Adrenal gland (tissue), 12 donors: ENCODE data around the gene PGP. TPM values are rescaled to one million over a fixed set of nuclear protein-coding genes. Genes with fewer than 3 reads are reported as not detected.

ENCODE experiments used
- DNase-seq, 7 donors: peaks; one replicate each; pipeline ENCODE4 v3.0.0-alpha.2; 2019 to 2020
- H3K27ac ChIP-seq, 5 donors: fragments of 200-600 bp; sonication (generic) in 4 of 5; 1 replicate in 3 of 5; 2 replicates in 2 of 5; pipeline versions ENCODE4 v1.5.1 to v1.8.0; 2016 to 2020; ENCODE audit warnings: mild to moderate bottlenecking in 1 of 5
- H3K27me3 ChIP-seq: fragments of 200-600 bp; 2 replicates; pipeline ENCODE4 v1.8.0; 2021
- H3K36me3 ChIP-seq, 2 donors: fragments of 200-600 bp; replicated peaks in 1 of 2; 1 replicate in 1 of 2; 2 replicates in 1 of 2; pipeline versions ENCODE4 v1.5.1 to v1.8.0; 2018 to 2022
- H3K4me1 ChIP-seq, 2 donors: fragments of 200-600 bp; replicated peaks in 1 of 2; 1 replicate in 1 of 2; 2 replicates in 1 of 2; pipeline versions ENCODE4 v1.5.1 to v1.8.0; 2018 to 2021
- H3K4me3 ChIP-seq, 4 donors: fragments of 200-600 bp; sonication (generic) in 3 of 4; one replicate each; pipeline ENCODE4 v1.5.1; 2016 to 2018
- H3K9me3 ChIP-seq, 3 donors: fragments of 200-600 bp; sonication (generic) in 1 of 3; replicated peaks in 1 of 3; 1 replicate in 2 of 3; 2 replicates in 1 of 3; pipeline versions ENCODE4 v1.5.1 to v1.8.0; 2016 to 2021
- POLR2A ChIP-seq, 2 donors: fragments of 450-650 bp; IDR thresholded peaks; one replicate each; pipeline ENCODE4 v1.6.1; 2017; ENCODE audit warnings: antibody characterized with exemption in 2 of 2, mild to moderate bottlenecking in 2 of 2, moderate library complexity in 1 of 2
- WGBS, 4 donors: extraction: QIAGEN DNeasy Blood & Tissue Kit in 2 of 4; methylation state at CpG; one replicate each; pipeline versions ENCODE4 v1.1.5 to v1.1.7; 2013 to 2017; 5-methylcytosine and 5-hydroxymethylcytosine counted together
- intact Hi-C, 2 donors: fragments of 100-400 bp; cut with DNase I; formaldehyde crosslinking; loops; one replicate each; pipeline versions ENCODE4 v1.14.1 to v1.15.0; 2022 to 2023
- polyA plus RNA-seq, 3 donors: library from polyadenylated mRNA; stranded (reverse); fragments of 200-250 nt in 2 of 3; fragments of 350-450 nt in 1 of 3; fragmentation: Illumina TruSeq in 1 of 3; extraction: RNeasy Lipid Tissue Mini Kit (QIAGEN cat#74804) in 1 of 3; gene quantifications; one replicate each; pipeline ENCODE4 v1.2.3, GENCODE V29; 2013 to 2014
- total RNA-seq, 9 donors: library from RNA; depleted of rRNA in 4 of 9; stranded (reverse); fragments of >200 nt in 4 of 9; fragments of 120-200 nt in 1 of 9; fragmentation: NEBNext Ultra II Directional in 1 of 9; extraction: Animal tissue kit (Norgen Biotek cat#: 25700) in 1 of 9; gene quantifications; one replicate each; pipeline versions ENCODE4 v1.1.0 to v1.2.4, GENCODE V29; 2013 to 2023
- TF ChIP-seq, protein P1 (sequence below), 6 experiments: fragments of 450-650 bp in 4 of 6; fragments of 200-600 bp in 2 of 6; sonication (generic) in 1 of 6; IDR thresholded peaks; 1 replicate in 5 of 6; 2 replicates in 1 of 6; pipeline versions ENCODE4 v1.5.1 to v1.8.0; 2016 to 2021; ENCODE audit warnings: antibody characterized with exemption in 6 of 6, mild to moderate bottlenecking in 2 of 6, moderate library complexity in 1 of 6
- donor health status: healthy with polysubstance abuse.
- donor health status: Bipolar disorder and iron deficiency.
- donor health status: DM: yes; HTN: yes; CAD: no.
- donor health status: DM: no; HTN: no; CAD: no.
- donor health status: DM: no; HTN: no; CAD: no.
- donor health status: DM: yes; HTN: yes; CAD: no.

The PGP gene
- total and polyA plus RNA-seq, 12 donors, result 8.3 to 24.1 (median 13.6) TPM

DNA sequence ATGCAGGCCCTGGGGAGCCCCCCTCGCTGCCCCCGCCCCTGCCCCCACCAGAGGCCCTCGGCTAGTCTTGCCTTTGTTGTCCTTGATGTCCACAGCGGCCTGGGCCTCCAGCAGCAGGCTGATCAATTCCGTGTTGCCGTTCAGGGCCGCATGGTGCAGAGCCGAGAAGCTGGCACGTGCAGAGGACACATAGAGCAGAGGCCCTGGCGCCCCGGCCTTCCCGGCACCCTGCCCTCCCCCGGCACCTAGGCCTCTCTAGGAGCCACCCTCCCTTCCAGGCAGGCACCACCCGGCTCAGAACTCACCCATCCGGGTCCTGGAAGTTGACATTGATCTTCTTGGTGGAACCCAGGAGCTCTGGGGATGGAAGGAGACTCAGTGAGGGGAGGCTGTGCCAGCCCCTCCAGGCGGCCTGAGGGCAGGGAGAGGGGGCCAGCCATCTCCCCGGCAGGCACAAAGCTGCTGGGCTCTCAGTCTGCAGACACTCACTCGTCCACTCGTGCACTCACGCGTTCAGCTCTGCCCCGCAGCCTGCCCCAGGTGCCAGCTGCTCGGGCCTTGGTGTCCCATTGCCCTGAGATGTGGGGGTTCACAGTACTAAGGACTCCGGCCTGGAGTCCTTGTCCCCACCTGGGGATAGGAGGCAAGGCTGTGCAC, 24.5 kb downstream of the PGP start:
- no peaks in the 10 kb centered on the region for H3K36me3 ChIP-seq
- no peak for DNase-seq
- H3K27me3 ChIP-seq, result peaks cover 5% of the 10 kb centered on the region
- H3K4me3 ChIP-seq, result no peak overlapping the region
- TF ChIP-seq, protein P1, sequence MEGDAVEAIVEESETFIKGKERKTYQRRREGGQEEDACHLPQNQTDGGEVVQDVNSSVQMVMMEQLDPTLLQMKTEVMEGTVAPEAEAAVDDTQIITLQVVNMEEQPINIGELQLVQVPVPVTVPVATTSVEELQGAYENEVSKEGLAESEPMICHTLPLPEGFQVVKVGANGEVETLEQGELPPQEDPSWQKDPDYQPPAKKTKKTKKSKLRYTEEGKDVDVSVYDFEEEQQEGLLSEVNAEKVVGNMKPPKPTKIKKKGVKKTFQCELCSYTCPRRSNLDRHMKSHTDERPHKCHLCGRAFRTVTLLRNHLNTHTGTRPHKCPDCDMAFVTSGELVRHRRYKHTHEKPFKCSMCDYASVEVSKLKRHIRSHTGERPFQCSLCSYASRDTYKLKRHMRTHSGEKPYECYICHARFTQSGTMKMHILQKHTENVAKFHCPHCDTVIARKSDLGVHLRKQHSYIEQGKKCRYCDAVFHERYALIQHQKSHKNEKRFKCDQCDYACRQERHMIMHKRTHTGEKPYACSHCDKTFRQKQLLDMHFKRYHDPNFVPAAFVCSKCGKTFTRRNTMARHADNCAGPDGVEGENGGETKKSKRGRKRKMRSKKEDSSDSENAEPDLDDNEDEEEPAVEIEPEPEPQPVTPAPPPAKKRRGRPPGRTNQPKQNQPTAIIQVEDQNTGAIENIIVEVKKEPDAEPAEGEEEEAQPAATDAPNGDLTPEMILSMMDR (IDR thresholded peaks at IDR 0.05), result no peak
- TF ChIP-seq POLR2A (IDR thresholded peaks at IDR 0.05), result no peak
- intact Hi-C loops, result no loop called here
- no peaks in the 10 kb centered on the region for H3K9me3 ChIP-seq
- no peak overlapping the region for H3K27ac ChIP-seq
- WGBS, 4 donors, result 66 to 76% (median 68%) methylated on average over 9 to 24 of the region's 24 CpGs
- no peaks in the 10 kb centered on the region for H3K4me1 ChIP-seq

DNA sequence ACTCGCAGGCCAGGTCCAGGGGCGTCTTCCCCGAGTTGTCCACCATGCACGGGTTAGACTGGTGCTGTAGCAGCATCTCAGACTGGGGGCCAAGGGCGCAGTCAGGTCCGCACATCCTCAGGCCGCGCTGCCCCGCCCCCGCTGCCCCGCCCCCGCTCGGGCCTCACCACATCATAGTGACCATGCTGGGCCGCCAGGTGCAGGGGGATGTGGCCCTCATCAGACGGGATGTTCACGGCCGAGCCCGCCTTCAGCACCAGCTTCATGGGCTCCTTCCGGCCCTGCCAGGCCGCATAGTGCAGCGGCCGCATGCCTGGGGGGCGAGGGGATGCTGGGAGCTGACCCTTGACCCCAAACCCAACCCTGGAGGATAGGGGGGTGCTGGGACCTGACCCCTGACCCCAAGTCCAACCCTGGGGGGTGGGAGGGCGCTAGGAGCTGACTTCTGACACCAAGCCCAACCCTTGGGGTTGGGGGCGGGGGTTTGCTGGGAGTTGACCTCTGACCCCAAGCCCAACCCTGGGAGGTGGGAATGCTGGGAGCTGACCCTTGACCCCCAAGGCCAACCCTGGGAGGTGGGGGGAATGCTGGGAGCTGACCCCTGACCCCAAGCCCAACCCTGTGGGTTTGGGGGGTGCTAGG, 25.3 kb downstream of the PGP start:
- WGBS, 4 donors, result 84 to 93% (median 85%) methylated on average over 13 to 25 of the region's 25 CpGs; no CpG with 5 or more reads in 1 of the 4 donors
- no peak for DNase-seq
- TF ChIP-seq, protein P1 (IDR thresholded peaks at IDR 0.05), result no peak
- TF ChIP-seq POLR2A (IDR thresholded peaks at IDR 0.05), result no peak
- Histone ChIP-seq H3K27me3 (no peaks in the 10 kb centered on the region), H3K9me3 (no peaks in the 10 kb centered on the region), H3K4me1 (no peaks in the 10 kb centered on the region), H3K4me3 (no peak overlapping the region), H3K27ac (no peak overlapping the region), H3K36me3 (no peaks in the 10 kb centered on the region)
- intact Hi-C loops, result no loop called here

DNA sequence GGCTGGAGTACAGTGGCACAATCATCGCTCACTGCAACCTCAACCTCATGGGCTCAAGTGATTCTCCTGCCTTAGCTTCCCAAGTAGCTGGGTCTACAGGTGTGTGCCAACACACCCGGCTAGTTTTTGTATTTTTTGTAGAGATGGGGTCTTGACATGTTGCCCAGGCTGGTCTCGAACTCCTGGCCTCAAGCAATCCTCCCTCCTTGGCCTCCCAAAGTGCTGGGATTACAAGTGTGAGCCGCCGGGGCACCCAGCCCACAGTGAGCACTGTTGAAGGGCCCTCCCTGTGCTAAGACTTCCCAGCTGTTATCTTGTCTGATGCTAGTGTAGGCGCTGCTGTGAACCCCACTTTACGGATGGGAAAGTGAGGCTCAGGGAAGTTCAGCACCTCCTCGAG, 26.2 kb downstream of the PGP start:
- Histone ChIP-seq H3K27me3 (no peaks in the 10 kb centered on the region), H3K4me3 (no peak overlapping the region), H3K36me3 (no peaks in the 10 kb centered on the region), H3K27ac (no peak overlapping the region), H3K4me1 (no peaks in the 10 kb centered on the region), H3K9me3 (no peaks in the 10 kb centered on the region)
- TF ChIP-seq, protein P1 (IDR thresholded peaks at IDR 0.05), result no peak
- no peak for TF ChIP-seq POLR2A (IDR thresholded peaks at IDR 0.05)
- WGBS, 4 donors, result 85 to 96% (median 94%) methylated on average over 3 to 8 of the region's 8 CpGs
- no peak for DNase-seq
- intact Hi-C loops, result no loop called here

DNA sequence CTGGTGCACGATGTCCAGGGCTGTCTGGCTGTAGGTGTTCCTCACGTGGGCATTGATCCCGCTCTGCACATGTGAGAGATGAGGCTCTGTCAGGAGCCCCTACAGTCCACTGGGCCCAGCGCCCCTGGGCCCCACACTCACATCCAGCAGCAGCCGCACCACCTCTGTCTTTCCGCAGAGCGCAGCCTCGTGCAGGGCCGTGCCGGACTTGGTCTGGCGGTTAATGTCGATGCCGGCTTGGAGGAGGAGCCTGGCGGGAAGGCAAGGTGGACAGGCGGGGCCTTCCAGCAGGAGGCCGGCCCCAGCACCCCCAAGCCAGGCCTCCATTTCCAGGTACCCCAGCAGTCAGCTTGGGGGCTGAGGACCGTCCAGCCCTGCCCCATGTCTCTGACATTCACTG, 27.4 kb downstream of the PGP start:
- Histone ChIP-seq H3K4me1 (no peaks in the 10 kb centered on the region), H3K36me3 (no peaks in the 10 kb centered on the region), H3K27ac (no peak overlapping the region), H3K4me3 (no peak overlapping the region), H3K9me3 (no peaks in the 10 kb centered on the region), H3K27me3 (no peaks in the 10 kb centered on the region)
- intact Hi-C loops, result no loop called here
- no peak for DNase-seq
- 83 to 87% (median 85%) methylated on average over 10 to 17 of the region's 17 CpGs for WGBS, 4 donors
- no peak for TF ChIP-seq POLR2A (IDR thresholded peaks at IDR 0.05)
- TF ChIP-seq, protein P1 (IDR thresholded peaks at IDR 0.05), result no peak
